Suprapubic skin (tissue), 4 donors: ENCODE data around the gene CHST11.

ENCODE experiments used
- CTCF ChIP-seq, 2 donors: fragments of 200-600 bp in 1 of 2; fragments of 450-650 bp in 1 of 2; sonication (generic) in 1 of 2; IDR thresholded peaks; one replicate each; pipeline ENCODE4 v1.5.1; 2016 to 2019; ENCODE audit warnings: antibody characterized with exemption in 2 of 2, mild to moderate bottlenecking in 1 of 2, moderate library complexity in 1 of 2
- POLR2A ChIP-seq, 2 donors: fragments of 450-650 bp; IDR thresholded peaks; one replicate each; pipeline ENCODE4 v1.6.1; 2017; ENCODE audit warnings: antibody characterized with exemption in 2 of 2, mild to moderate bottlenecking in 2 of 2, moderate library complexity in 2 of 2
- POLR2AphosphoS5 ChIP-seq, 3 donors: sonication (generic); formaldehyde crosslinking; IDR thresholded peaks; one replicate each; pipeline ENCODE4 v1.6.1; 2017; ENCODE audit warnings: antibody characterized with exemption in 3 of 3

DNA sequence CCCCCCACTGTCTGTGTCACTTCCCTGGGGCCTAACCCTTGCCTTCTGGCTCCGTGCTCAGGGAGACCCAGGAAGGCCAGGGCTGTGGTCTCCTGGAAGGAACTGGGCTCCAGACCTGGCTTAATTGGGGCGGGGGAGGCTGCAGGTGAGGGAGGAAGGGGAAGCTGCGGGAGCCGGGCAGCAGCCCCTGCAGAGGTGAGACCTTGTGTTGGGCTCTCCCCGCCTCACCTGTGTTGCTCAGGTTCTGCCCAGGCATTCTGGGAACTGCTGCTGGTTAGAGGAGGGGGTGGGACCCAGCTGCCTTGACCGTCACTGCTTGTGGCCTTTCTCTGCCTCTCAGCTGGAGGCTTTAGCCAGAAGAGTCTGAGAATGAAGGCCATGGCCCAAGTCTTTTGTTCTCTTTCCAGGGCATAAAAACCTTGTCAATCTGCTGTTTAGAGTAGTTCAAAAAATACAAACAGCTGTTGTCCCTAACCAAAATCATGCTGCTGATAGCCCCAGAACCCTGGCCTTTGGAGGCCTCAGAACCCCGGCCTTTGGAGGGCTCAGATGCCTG is 247.6 kb downstream of the CHST11 start:
- no peak for TF ChIP-seq POLR2AphosphoS5 (IDR thresholded peaks at IDR 0.05)
- no peak for TF ChIP-seq CTCF (IDR thresholded peaks at IDR 0.05)
- no peak for TF ChIP-seq POLR2A (IDR thresholded peaks at IDR 0.05)
